Eye (tissue), 1 donor: Measurements from ENCODE around the gene ZNF513.

Source experiments
- DNase-seq: peaks from one replicate; pipeline ENCODE4 v3.0.0-alpha.2; 2015

ZNF513 gene

GRCh38 chr2:27381577-27382181 lies 1.1 kb upstream of the ZNF513 start:
- no peak for DNase-seq

GRCh38 chr2:27379836-27380625 lies 503 bp downstream of the ZNF513 start:
- DNase-seq, result peak; percentile 90

GRCh38 chr2:27379383-27379835 lies 1.1 kb downstream of the ZNF513 start:
- DNase-seq, result no peak

- DNase-seq, result no peak
Measured at GRCh38 chr2:27378809-27379290, 1.7 kb downstream of the ZNF513 start.

GRCh38 chr2:27378096-27378808 lies 2.3 kb downstream of the ZNF513 start:
- peak; percentile 14 for DNase-seq

GRCh38 chr2:27377618-27378095 lies 2.9 kb downstream of the ZNF513 start:
- DNase-seq, result no peak

- no peak for DNase-seq
Measured at GRCh38 chr2:27376866-27377617, 3.5 kb downstream of the ZNF513 start.

GRCh38 chr2:27376151-27376865 lies 4.2 kb downstream of the ZNF513 start:
- no peak for DNase-seq

- no peak for DNase-seq
Measured at GRCh38 chr2:27375513-27376099, 4.9 kb downstream of the ZNF513 start.

- DNase-seq, result no peak
Measured at GRCh38 chr2:27373567-27373966, 7.0 kb downstream of the ZNF513 start.

- no peak for DNase-seq
Measured at GRCh38 chr2:27372937-27373336, 7.6 kb downstream of the ZNF513 start.

- DNase-seq, result no peak
Measured at GRCh38 chr2:27370816-27371620, 9.5 kb downstream of the ZNF513 start.

- DNase-seq, result peak; percentile 100
Measured at GRCh38 chr2:27370026-27370815, 10.3 kb downstream of the ZNF513 start, which contains the start of the genes EIF2B4 and SNX17. Gene EIF2B4, minus strand, starts transcription at chr2:27370338. Its CDS starts 24 bp downstream, at chr2:27370314. Gene SNX17, plus strand, starts transcription at chr2:27370616. Its CDS starts 128 bp downstream, at chr2:27370744.

GRCh38 chr2:27369471-27370025 lies 11.0 kb downstream of the ZNF513 start:
- no peak for DNase-seq

- DNase-seq, result no peak
Measured at GRCh38 chr2:27363933-27364332, 16.6 kb downstream of the ZNF513 start.

- DNase-seq, result no peak
Measured at GRCh38 chr2:27362678-27363420, 17.7 kb downstream of the ZNF513 start.

- DNase-seq, result peak; percentile 99
Measured at GRCh38 chr2:27356382-27357181, 24.0 kb downstream of the ZNF513 start, which contains the start of gene GTF3C2. Gene GTF3C2, minus strand, starts transcription at chr2:27356764. Its CDS starts 13,210 bp downstream, at chr2:27343554.

- no peak for DNase-seq
Measured at GRCh38 chr2:27356056-27356381, 24.5 kb downstream of the ZNF513 start.
